ENCODE measurements around the gene LRRC14B.
"Not testable (repeated sequence)": the region's sequence is repeated elsewhere in the genome, so short reads cannot be mapped to it uniquely, and the experiment has no call there.

Gene LRRC14B

GRCh38 chr5:245717-246116 lies 54.4 kb downstream of the LRRC14B start:
- peaks cover 54% of the 10 kb centered on the region for H3K36me3 ChIP-seq
- H3K4me3 ChIP-seq (ENCODE audit: low read depth in 1 of 2, low read length in 1 of 2); H3K27me3 ChIP-seq; H3K9me3 ChIP-seq; H3K27ac ChIP-seq; H3K4me1 ChIP-seq (ENCODE audit: control insufficient read depth in 1 of 2, insufficient read depth in 1 of 2, low read depth in 1 of 2, low read length in 1 of 2): not testable (repeated sequence)
